Measurements from ENCODE around the gene ASS1. TPM values are rescaled to one million over a fixed set of nuclear protein-coding genes. Genes with fewer than 3 reads are reported as not detected.
A peak's percentile ranks its signal among the peaks of the same experiment; 100 is the strongest.

Gene ASS1
- total RNA-seq, 1 donor from 2014 or later, result 1,233 TPM

DNA sequence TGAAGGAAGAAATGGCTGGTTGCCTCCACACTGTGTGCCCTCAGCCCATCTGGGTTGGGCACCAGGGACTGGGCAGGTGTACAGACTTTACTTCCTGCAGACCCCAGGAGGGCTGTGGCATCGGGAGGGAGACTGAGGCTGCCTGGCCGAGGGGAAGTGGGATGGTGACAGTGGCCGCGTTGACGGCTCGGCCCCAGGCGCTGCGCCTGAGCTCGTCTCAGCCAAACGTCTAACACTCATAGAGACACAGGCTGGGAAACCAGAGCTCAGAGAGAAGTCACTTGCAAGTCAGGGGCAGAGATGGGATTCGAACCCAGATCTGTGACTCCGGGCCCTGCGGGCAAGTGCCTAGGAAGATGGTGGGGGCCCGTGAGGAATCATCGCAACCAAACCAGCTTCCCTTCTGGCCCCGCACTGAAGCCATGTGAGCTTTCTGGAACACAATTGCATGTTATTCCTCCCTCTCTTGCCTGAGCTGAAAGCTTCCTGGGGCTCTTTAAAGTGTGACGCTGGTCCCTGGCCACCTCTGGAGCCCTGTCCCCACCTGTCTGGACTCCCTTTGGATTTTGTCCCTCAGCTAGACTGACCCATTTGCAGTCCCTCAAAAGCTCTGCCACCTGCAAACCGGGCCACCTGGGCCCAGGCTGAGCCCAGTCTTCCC, 81.6 kb downstream of the ASS1 start:
- DNase-seq (ENCODE audit: low spot score) (no peak), ATAC-seq (peak; percentile 51)

DNA sequence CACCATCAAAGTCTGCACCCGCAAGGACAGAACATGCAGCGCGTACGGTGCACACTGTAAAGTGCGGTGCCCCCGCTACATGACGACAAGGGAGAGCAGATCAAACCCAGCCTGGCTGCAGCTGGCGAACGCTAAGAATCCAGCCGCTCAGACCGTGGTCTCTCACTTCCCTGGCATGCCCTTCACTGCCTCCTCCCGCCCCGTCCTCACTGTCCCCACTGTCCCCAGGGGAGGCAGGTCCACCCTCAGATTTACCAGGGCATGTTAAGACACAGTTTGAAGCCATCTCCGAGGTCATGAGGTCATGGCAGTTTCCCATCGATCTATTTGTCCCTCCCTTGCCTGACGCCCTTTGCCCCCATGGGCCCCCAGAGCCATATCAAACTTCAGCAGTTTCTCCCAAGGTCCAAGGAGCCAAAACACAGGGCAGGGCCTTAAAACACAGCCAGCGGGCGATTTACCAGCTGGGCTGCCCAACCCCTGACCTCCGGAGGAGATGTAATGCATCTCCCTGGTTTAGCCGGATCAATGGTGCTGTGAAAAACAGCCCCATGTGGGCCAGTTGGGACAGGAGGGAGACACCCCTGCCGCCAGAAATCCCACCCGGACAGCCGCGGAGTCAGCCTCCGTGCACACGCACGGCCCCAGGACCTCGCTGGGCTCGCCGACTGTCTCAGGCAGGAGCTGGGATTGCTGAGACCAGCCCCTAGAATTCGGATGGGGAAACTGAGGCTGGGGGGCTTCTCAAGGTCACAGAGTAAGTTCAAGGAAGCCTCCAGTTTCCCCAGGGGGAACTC, 82.3 kb downstream of the ASS1 start:
- ATAC-seq, result peak; percentile 80
- DNase-seq (ENCODE audit: low spot score), result peak; percentile 83

DNA sequence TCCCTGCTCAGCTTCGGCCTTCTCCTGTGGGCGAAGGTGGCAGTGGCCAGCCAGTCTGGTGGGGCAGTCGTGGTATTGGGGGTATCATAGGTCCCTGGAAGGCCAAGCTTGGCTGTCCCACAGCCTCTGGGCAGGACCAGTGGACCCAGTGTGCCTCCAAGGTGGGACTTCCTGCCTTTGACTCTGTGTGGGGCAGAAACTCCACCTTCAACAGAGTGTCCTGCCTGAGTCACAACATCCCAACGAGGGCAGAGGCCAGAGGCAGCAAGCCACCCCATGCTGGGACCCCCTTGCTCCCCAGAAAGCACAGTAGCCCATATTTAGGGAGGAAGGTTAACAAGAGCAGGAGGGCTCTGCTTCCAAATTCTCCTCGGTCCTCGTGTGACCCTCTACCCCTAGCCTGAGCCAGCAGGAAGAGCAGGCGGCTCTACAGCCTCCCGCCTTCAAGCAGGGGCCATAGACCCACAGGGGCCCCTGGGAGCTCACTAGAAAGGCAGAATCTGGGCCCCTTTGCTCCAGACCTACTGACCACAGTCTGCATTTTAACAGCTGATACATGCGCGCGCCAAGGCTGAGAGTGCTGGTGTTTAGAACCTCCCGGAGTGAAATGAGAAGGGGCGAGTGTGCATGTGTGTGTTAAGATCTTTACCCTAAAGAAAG, 83.0 kb downstream of the ASS1 start:
- ATAC-seq, result no peak

DNA sequence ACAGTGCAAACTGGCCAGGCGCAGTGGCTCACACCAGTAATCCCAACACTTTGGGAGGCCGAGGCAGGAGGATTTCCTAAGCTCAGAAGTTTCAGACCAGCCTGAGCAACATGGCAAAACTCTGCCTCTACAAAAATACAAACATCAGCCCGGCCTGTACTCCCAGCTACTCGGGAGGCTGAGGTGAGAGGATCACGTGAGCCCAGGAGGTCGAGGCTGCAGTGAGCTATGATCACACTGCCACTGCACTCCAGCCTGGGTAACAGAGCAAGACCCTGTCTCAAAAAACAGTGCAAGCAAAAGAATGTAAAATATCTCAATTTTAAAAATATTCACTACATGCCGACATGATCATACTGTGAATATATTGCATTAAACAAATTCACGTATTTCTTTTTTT, 83.9 kb downstream of the ASS1 start:
- ATAC-seq (no peak), DNase-seq (ENCODE audit: low spot score) (no peak)

More for the DNA sequence above, 83.0 kb downstream of the ASS1 start:
- no peak for DNase-seq (ENCODE audit: low spot score)

DNA sequence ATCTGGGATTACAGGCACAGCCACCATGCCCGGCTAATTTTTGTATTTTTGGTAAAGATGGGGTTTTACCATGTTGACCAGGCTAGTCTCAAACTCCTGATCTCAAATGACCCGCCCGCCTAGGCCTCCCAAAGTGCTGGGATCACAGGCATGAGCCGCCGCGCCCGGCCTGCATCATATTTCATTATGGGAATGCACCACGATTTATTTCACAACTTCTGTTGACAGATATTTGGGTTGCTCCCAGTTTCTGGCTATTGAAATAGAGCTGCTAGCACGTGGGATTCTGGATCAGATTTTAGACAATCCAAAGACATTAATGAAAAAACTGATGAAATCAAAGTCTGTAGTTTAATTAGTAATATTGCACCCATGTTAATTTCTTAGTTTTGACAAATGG, 86.2 kb downstream of the ASS1 start:
- peak; percentile 77 for DNase-seq (ENCODE audit: low spot score)
- ATAC-seq, result peak; percentile 46

DNA sequence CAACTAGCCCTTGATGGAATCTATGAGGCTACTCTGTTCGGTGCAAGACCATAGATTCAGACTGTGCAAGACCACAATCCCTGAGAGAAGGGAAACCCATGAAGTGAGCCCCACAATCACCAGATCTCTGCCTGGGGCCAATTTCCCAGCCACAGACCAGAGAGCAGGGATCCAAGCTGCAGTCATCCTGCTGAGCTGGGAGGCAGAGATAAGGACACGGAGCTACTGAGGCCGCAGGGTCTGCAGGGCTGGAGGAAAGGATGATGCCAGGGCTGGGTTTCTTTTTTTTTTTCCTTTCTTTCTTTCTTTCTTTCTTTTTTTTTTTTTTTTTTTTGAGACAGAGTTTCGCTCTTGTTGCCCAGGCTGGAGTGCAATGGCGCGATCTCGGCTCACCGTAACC, 86.9 kb downstream of the ASS1 start:
- no peak for DNase-seq (ENCODE audit: low spot score)
- no peak for ATAC-seq

DNA sequence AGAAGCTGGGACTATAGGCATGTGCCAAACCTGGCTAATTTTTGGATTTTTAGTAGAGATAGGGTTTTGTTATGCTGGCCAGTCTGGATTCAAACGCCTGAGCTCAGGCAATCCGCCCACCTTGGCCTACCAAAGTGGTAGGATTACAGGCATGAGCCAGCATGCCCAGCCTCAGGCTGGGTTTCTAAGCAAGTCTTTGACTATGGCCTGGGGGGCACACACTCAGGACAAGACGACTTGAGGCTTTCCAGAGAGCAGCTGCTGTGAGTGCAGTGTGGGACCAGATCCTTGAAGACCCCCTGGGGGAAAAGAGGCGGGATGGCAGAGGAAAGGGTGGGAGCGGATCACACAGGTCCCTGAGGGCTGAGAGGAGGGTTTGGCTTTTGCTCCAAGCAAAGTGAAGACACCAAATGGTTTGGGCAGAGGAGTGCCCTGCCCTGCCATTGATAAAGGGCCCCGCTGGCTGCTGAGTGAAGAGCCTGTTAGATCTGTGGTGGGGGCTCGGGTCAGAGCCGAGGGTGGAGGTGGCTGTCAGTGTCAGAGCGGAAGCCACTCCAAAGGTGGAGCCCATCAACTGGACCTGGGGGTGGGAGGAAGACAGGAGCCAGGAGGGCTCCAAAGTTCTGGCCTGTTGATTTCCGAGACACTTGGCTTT, 87.8 kb downstream of the ASS1 start:
- no peak for ATAC-seq
- no peak for DNase-seq (ENCODE audit: low spot score)

DNA sequence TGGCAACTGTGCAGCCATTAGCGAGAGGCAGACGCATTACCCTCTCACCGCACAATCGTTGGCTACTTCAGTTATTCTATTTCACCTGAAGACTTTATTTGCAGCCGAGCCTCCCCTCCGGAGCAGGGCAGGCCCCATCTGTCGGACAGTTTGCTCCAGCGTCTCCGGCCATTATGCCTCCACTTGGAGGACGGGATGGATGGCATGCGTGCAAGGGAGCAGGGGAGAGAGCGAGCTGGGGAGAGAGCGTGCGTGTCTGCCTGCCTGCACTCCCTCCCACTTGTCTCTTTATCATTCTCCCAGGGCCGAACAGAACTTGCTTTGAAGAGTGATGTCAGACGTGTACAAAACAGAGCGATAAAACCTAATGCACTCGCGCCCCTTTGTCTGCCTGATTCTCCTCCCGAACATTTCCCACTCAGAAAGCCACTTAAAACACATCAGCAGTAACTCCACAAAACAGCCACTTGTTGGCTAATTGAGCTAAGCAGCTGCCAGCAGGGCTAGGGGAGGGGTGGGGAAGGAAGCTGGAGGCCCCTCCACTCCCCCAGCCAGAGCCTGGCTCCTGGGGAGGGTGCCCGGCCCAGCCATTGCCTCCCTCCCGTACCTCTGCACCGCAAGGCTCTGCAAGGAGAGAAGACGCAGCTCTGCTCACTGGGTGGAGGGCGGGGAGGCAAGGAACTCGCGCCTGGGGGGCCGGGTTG, 91.2 kb downstream of the ASS1 start:
- ATAC-seq (peak; percentile 57), DNase-seq (ENCODE audit: low spot score) (no peak)

DNA sequence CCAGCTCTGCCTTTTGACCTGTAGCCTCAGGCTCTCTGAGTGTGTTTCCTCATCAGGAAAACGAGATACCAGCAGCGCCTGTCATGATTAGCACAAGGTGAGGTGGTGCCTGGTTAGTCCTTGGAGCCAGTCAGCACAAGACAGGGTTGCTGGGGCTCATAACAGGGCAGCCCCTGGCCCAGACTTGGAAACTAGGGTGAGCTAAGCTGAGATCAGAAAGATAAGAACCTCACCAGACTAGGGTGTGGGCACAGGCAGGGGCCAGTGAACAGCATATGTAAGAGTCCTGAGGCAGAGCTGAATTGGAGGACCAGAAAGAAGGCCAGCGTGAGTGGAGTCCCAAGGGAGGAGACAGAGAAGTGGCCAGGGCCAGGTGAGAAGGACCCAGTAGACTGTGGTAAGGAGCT, 91.9 kb downstream of the ASS1 start:
- ATAC-seq (peak; percentile 20), DNase-seq (ENCODE audit: low spot score) (no peak)

DNA sequence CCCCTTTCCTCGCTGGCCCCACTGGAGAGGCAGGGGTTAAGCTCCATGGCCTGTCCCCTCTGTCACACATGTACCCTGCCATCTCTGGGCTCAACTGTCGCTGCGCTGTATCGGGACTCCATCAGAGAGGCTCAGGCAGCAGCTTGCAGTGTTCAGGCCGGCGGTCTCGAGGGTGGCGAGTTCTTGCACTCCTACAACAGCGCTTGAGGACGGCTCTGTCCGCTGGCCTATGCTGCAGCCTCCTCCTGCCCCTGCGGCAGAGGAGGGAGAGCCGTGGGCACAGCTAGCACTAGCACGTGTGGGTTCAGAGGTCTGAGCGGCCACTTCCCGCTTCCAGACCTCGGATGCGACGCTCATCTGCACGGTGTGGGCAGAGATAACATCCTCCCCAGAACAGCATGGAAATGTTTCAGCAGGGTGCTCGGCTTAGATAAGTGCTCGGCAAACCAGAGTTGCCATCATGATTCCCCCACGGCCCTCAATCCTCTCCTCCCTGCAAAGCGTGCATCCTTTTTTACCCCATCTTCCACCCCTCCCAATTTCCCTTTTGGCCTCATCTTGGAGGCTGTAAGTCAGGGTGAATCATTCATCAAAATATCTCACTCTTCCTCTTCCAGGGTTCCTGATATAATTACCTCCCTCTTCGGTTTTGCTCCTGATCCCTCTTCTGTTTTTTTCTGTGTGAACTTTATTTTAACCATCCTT, 92.7 kb downstream of the ASS1 start:
- no peak for DNase-seq (ENCODE audit: low spot score)
- peak; percentile 19 for ATAC-seq

DNA sequence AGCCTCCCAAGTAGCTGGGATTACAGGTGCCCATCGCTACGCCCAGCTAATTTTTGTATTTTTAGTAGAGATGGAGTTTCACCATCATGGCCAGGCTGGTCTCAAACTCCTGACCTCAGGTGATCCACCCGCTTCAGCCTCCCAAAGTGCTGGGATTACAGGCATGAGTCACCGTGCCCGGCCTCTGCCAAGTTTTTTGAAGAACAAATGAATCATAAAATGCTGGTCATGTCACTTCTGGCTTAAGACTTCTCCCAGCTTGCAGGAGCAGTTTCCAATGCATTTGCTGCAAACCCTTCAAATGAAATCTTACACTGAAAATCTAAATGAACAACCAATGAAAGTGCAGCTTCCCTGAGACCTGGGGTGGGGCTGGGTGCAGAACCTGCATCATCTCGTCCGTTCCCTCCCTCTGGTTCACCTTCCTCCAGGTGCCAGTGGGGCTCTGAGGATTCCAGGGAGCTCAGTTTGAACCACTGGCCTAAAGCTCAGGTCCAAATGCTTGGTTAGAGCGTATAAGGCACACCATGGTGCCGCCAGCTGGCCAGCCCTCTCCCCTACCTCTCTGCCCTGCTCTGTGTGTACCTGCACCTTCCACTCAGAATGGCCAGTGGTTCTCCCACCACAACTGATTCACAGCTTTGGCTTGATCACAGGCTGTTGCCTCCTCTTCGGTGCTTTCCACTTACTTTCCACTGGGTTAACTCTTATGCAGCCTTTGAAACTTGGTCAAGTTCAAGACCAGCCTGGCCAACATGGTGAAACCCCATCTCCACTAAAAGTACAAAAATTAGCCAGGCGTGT, 94.9 kb downstream of the ASS1 start:
- no peak for DNase-seq (ENCODE audit: low spot score)
- no peak for ATAC-seq

DNA sequence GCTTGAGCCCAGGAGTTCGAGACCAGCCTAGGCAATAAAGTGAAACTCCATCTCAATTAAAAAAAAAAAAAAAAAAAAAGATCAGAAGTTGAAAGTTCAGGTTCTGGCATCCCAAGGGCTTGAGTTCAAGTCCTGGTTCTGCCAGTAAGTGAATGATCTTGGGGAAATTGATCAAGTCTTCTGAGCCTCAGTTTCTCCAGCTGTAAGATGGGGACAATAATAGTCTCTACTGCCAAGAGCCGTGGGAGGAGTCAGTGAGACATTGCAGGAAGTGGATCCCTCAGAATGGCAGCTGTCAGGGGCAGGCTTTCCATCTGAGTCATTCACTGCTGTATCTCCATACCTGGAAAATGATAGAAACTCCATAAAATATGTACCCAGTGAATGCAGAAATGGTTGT, 96.8 kb downstream of the ASS1 start:
- DNase-seq (ENCODE audit: low spot score) (no peak), ATAC-seq (no peak)

DNA sequence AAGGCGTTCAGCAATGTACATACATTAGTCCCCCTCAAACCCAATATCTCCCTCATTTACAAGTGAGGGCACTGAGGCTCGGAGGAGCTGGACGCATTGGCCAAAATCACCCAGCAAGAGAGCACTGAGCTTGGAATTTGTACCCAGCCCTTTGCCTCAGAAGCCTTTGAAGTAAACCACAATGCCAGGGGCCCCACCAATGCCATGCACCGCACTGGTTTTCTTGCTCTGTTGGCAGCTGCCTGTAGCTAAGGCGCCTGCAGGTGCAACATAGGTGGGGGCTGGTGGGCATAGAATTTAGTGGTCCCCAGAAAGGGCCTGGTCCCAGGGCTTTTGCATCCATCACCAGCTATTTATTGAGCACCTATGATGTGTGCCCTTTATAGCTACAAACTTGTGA, 97.3 kb downstream of the ASS1 start:
- DNase-seq (ENCODE audit: low spot score) (no peak), ATAC-seq (no peak)

DNA sequence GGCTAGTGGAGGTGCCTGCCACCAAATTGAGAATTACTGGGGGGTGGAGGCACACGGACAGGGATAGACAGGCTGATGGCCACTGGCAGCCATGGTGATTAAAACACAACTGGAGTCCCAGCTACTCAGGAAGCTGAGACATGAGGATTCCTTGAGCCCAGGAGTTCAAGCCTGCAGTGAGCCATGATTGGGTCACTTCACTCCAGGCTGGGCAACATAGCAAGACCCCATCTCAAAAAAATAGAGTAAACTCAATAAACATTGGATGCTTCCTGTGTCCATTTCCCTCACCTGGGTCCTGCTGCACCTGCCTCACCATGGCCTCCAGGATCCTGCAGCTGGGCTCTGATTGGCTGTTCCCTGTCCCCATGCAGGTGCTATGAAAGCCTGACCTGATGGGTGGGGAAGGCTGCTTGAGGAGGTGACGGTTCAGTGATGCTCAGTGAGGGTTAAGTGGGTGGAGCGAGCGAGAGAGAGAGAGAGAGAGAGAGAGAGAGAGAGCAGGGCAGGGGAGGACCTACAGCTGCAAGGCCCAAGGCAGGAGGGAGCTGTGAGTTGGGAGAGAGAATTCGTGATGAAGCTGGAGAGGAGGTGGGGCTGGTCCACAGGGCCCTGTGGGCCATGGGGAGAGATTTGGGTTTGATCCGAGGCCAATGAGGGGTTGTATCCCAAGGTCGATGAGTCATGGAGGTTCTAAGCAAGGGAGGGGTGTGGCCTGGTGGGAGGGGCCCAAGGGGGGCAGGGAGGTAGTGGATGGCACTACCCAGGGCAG, 97.9 kb downstream of the ASS1 start:
- DNase-seq (ENCODE audit: low spot score), result no peak
- ATAC-seq, result no peak

DNA sequence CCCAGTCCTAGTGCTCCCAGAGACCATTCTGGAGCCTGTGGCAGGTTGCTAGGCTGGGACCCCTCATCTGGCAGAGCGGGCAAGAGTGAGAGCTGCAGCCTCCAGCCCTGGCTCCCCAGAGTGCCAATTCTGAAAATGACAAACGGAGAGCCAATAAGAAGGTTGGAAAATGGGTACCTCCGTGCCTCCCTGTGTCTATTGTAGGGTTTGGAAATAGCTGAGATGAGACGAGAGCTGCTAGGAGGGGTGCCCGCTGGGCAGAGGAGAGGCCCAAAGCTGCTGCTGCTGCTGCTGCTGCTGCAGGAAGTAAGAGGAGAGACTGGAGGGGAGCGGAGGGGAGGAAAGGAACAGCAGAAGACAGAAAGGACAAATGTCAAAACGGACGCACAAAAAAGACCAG, 98.6 kb downstream of the ASS1 start:
- ATAC-seq (no peak), DNase-seq (ENCODE audit: low spot score) (no peak)

DNA sequence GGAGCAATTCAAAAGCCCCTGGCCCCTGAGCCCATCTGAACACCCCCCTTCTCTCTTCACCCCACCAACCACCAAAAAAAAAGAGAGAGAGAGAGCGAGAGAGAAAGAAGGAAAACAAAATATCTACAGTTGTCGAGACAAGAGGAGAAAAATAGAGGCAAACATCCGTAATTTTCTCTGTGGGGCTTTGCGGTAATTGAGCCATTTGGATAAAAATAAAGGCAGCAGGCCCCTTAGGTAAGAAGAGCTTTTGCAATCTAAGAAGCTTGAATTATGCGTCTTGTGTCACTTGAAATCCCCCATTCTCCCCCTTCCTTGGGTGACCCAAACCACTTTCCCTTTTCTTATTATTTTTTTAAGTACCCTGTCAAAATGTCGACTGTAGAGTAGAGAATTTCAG, 99.1 kb downstream of the ASS1 start:
- ATAC-seq, result no peak
- DNase-seq (ENCODE audit: low spot score), result no peak

DNA sequence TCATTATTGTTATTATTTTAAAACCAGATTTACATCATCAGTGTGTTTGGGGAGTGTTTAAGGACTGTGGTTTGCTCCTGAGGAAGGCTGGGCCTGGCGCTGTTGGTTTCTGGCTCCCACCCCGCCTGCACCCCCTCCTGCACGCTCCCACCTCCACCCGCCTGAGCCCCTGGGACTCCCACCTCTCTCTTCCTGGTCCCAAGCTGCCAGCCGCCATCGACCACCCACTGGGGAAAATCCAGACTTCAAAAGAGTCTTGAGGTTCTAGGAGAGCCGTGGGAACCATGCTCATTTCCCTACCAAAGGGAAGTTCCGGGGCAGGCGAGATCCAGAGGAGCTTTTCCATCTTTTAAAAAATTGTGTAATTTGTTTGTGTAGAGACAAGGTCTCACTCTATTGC, 99.6 kb downstream of the ASS1 start:
- DNase-seq (ENCODE audit: low spot score), result no peak
- ATAC-seq, result no peak

DNA sequence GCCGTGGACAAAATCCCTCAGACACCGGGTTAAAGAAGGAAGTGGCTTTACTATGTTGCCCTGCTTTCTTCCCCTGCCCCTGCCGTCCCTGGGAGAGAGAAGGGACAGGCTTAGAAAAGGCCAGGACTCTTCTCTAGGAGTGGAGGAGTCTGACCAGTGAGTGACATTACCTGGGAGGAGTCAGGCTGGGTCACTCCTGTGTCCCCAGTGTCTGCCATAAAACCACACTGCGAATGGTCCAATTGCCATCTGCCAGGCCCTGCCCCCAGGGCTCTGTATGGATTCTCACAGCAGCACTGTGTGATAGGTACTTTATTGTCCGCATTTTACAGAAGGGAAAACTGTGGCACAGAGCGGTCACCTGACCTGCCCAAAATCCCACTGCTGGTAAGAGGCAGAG, 103.3 kb downstream of the ASS1 start:
- peak; percentile 72 for ATAC-seq
- DNase-seq (ENCODE audit: low spot score), result peak; percentile 64
